ENCODE data around the gene CFAP44. TPM values are rescaled to one million over a fixed set of nuclear protein-coding genes. Genes with fewer than 3 reads are reported as not detected.

Gene CFAP44
- total RNA-seq, 1 experiment from 2014 or later = 2.4 TPM

DNA sequence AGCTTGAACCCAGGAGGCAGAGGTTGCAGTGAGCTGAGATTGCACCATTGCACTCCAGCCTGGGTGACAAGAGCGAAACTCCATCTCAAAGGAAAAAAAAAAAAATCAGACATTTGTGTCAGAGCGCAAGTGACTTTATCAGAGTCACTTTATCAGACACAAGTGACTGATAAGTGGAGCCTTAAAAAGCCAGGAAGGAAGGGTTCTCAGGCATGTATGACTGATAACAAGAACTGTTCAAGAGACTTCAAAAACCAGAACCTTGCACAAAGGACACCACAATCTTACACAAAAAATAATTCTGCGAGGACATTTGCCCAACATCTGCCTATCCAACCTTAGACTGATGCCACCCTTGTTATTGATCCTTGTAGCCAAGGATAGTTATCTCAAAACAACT lies 13.3 kb upstream of the CFAP44 start:
- BruUV-seq (replicated peaks) = no TSS peak
- Mint-ChIP-seq H3K36me3 (ENCODE audit: insufficient read depth, unreplicated experiment) (peaks cover 25% of the 10 kb centered on the region), H3K27me3 (ENCODE audit: insufficient read depth, unreplicated experiment) (no peaks in the 10 kb centered on the region), H3K27ac (ENCODE audit: unreplicated experiment) (no peak overlapping the region), H3K4me1 (ENCODE audit: low read depth, unreplicated experiment) (no peaks in the 10 kb centered on the region), H3K9me3 (ENCODE audit: unreplicated experiment) (no peaks in the 10 kb centered on the region), H3K4me3 (ENCODE audit: unreplicated experiment) (no peak overlapping the region)
- Histone ChIP-seq H3K4me1 (no peaks in the 10 kb centered on the region), H3K4me3 (ENCODE audit: low read depth, low read length) (no peak overlapping the region), H3K9me3 (no peaks in the 10 kb centered on the region), H3K27me3 (replicated peaks; ENCODE audit: control insufficient read depth, insufficient read depth, low read length) (no peaks in the 10 kb centered on the region), H3K36me3 (ENCODE audit: control insufficient read depth, insufficient read depth, low read length) (no peaks in the 10 kb centered on the region; the same call in 1 of the 2 replicates)
- TF ChIP-seq, protein P1, sequence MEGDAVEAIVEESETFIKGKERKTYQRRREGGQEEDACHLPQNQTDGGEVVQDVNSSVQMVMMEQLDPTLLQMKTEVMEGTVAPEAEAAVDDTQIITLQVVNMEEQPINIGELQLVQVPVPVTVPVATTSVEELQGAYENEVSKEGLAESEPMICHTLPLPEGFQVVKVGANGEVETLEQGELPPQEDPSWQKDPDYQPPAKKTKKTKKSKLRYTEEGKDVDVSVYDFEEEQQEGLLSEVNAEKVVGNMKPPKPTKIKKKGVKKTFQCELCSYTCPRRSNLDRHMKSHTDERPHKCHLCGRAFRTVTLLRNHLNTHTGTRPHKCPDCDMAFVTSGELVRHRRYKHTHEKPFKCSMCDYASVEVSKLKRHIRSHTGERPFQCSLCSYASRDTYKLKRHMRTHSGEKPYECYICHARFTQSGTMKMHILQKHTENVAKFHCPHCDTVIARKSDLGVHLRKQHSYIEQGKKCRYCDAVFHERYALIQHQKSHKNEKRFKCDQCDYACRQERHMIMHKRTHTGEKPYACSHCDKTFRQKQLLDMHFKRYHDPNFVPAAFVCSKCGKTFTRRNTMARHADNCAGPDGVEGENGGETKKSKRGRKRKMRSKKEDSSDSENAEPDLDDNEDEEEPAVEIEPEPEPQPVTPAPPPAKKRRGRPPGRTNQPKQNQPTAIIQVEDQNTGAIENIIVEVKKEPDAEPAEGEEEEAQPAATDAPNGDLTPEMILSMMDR (IDR thresholded peaks at IDR 0.05; ENCODE audit: insufficient read depth in 1 of 2, low read depth in 1 of 2, low read length in 1 of 2, severe bottlenecking in 1 of 2, unreplicated experiment in 1 of 2) = no peak
- POLR2A ChIA-PET = no interaction called here
- intact Hi-C loops (cut with micrococcal nuclease; ENCODE audit: unreplicated experiment) = no loop called here
- CTCF ChIA-PET = no interaction called here
- no peak for DNase-seq

DNA sequence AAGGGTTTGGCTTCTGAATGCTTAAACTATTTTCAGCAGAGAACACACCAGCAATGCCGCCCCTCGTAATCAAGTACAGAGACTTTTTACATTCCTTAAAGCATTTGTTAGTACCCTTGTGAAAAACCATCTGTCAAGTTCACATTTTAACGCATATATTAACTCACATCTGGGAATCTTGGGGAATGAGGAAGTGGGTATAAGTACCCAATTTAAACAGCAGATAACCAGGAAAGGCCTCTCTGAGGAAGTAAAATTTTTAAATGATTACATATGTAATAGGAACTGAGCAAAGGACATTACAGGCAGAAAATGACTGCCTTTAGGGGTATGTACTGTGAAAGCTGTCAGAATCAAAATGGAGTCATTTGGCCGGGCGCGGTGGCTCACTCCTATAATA lies 12.8 kb upstream of the CFAP44 start:
- H3K36me3 Mint-ChIP-seq (ENCODE audit: insufficient read depth, unreplicated experiment) = peaks cover 22% of the 10 kb centered on the region
- H3K27me3 Mint-ChIP-seq (ENCODE audit: insufficient read depth, unreplicated experiment) = no peaks in the 10 kb centered on the region
- H3K27ac Mint-ChIP-seq (ENCODE audit: unreplicated experiment) = no peak overlapping the region
- H3K9me3 Mint-ChIP-seq (ENCODE audit: unreplicated experiment) = no peaks in the 10 kb centered on the region
- no peak overlapping the region for H3K4me3 ChIP-seq (ENCODE audit: low read depth, low read length)
- H3K4me1 ChIP-seq = no peaks in the 10 kb centered on the region
- BruUV-seq (replicated peaks) = no TSS peak
- H3K9me3 ChIP-seq = no peaks in the 10 kb centered on the region
- H3K4me3 Mint-ChIP-seq (ENCODE audit: unreplicated experiment) = no peak overlapping the region
- POLR2A ChIA-PET = no interaction called here
- intact Hi-C loops (cut with micrococcal nuclease; ENCODE audit: unreplicated experiment) = no loop called here
- TF ChIP-seq, protein P1 (IDR thresholded peaks at IDR 0.05; ENCODE audit: insufficient read depth in 1 of 2, low read depth in 1 of 2, low read length in 1 of 2, severe bottlenecking in 1 of 2, unreplicated experiment in 1 of 2) = no peak
- no peaks in the 10 kb centered on the region for H3K27me3 ChIP-seq (replicated peaks; ENCODE audit: control insufficient read depth, insufficient read depth, low read length)
- H3K4me1 Mint-ChIP-seq (ENCODE audit: low read depth, unreplicated experiment) = no peaks in the 10 kb centered on the region
- CTCF ChIA-PET = no interaction called here
- no peaks in the 10 kb centered on the region; the same call in 1 of the 2 replicates for H3K36me3 ChIP-seq (ENCODE audit: control insufficient read depth, insufficient read depth, low read length)
- no peak for DNase-seq

GRCh38 chr3:113450911-113451310 lies 9.6 kb upstream of the CFAP44 start:
- no peak for DNase-seq
- Mint-ChIP-seq H3K4me3 (ENCODE audit: unreplicated experiment) (no peak overlapping the region), H3K27me3 (ENCODE audit: insufficient read depth, unreplicated experiment) (no peaks in the 10 kb centered on the region), H3K36me3 (ENCODE audit: insufficient read depth, unreplicated experiment) (peaks cover 21% of the 10 kb centered on the region), H3K4me1 (ENCODE audit: low read depth, unreplicated experiment) (no peaks in the 10 kb centered on the region), H3K9me3 (ENCODE audit: unreplicated experiment) (no peaks in the 10 kb centered on the region), H3K27ac (ENCODE audit: unreplicated experiment) (no peak overlapping the region)
- intact Hi-C loops (cut with micrococcal nuclease; ENCODE audit: unreplicated experiment) = no loop called here
- Histone ChIP-seq H3K36me3 (ENCODE audit: control insufficient read depth, insufficient read depth, low read length) (no peaks in the 10 kb centered on the region), H3K4me3 (ENCODE audit: low read depth, low read length) (no peak overlapping the region), H3K27me3 (replicated peaks; ENCODE audit: control insufficient read depth, insufficient read depth, low read length) (no peaks in the 10 kb centered on the region), H3K9me3 (no peaks in the 10 kb centered on the region), H3K4me1 (no peaks in the 10 kb centered on the region)
- no TSS peak for BruUV-seq (replicated peaks)
- TF ChIP-seq, protein P1 (IDR thresholded peaks at IDR 0.05; ENCODE audit: insufficient read depth in 1 of 2, low read depth in 1 of 2, low read length in 1 of 2, severe bottlenecking in 1 of 2, unreplicated experiment in 1 of 2) = no peak
- POLR2A ChIA-PET = no interaction called here
- CTCF ChIA-PET = no interaction called here

Data from Caco-2 (cell line).